Tibial nerve (tissue), 4 donors: ENCODE measurements around the gene OR13G1.

Experiments
- EP300 ChIP-seq, 2 donors: sonication (generic); formaldehyde crosslinking; IDR thresholded peaks; one replicate each; pipeline ENCODE4 v1.6.1; 2017; ENCODE audit warnings: antibody characterized with exemption in 2 of 2, mild to moderate bottlenecking in 1 of 2
- POLR2A ChIP-seq, 2 donors: fragments of 450-650 bp; IDR thresholded peaks; one replicate each; pipeline ENCODE4 v1.6.1; 2017; ENCODE audit warnings: antibody characterized with exemption in 2 of 2, mild to moderate bottlenecking in 2 of 2, moderate library complexity in 2 of 2
- TF ChIP-seq, protein P1 (sequence below), 5 experiments: fragments of 200-600 bp in 3 of 5; fragments of 450-650 bp in 2 of 5; sonication (generic) in 3 of 5; IDR thresholded peaks; one replicate each; pipeline ENCODE4 v1.5.1; 2016 to 2019; ENCODE audit warnings: antibody characterized with exemption in 5 of 5, mild to moderate bottlenecking in 3 of 5, moderate library complexity in 2 of 5

DNA sequence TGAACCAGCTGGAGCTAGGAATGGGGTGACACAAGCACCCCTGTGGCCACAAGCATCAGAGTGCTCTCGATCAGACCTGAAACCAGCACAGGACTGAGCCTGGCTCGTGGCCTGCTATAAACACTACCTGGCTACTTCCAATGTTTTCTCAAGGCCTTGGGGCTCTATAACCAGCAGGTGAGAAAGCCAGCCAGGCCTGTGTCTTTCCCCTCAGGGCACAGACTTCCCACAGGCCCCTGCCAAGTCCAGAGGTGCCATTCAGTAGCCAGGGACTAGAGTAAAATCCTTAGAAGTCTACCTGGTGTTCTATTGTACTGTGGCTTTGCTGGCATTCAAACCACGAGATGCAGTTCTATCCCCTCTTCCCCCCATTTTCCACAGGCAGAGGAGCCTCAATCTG lies 51.6 kb downstream of the OR13G1 start:
- TF ChIP-seq, protein P1, sequence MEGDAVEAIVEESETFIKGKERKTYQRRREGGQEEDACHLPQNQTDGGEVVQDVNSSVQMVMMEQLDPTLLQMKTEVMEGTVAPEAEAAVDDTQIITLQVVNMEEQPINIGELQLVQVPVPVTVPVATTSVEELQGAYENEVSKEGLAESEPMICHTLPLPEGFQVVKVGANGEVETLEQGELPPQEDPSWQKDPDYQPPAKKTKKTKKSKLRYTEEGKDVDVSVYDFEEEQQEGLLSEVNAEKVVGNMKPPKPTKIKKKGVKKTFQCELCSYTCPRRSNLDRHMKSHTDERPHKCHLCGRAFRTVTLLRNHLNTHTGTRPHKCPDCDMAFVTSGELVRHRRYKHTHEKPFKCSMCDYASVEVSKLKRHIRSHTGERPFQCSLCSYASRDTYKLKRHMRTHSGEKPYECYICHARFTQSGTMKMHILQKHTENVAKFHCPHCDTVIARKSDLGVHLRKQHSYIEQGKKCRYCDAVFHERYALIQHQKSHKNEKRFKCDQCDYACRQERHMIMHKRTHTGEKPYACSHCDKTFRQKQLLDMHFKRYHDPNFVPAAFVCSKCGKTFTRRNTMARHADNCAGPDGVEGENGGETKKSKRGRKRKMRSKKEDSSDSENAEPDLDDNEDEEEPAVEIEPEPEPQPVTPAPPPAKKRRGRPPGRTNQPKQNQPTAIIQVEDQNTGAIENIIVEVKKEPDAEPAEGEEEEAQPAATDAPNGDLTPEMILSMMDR (IDR thresholded peaks at IDR 0.05): no peak
- TF ChIP-seq POLR2A (IDR thresholded peaks at IDR 0.05): no peak
- no peak for TF ChIP-seq EP300 (IDR thresholded peaks at IDR 0.05)
